ENCODE measurements around the gene MYO1D. TPM values are rescaled to one million over a fixed set of nuclear protein-coding genes. Genes with fewer than 3 reads are reported as not detected.
A peak's percentile ranks its signal among the peaks of the same experiment; 100 is the strongest.

MYO1D gene
- total RNA-seq, 1 donor from 2014 or later, result 12.9 TPM

DNA sequence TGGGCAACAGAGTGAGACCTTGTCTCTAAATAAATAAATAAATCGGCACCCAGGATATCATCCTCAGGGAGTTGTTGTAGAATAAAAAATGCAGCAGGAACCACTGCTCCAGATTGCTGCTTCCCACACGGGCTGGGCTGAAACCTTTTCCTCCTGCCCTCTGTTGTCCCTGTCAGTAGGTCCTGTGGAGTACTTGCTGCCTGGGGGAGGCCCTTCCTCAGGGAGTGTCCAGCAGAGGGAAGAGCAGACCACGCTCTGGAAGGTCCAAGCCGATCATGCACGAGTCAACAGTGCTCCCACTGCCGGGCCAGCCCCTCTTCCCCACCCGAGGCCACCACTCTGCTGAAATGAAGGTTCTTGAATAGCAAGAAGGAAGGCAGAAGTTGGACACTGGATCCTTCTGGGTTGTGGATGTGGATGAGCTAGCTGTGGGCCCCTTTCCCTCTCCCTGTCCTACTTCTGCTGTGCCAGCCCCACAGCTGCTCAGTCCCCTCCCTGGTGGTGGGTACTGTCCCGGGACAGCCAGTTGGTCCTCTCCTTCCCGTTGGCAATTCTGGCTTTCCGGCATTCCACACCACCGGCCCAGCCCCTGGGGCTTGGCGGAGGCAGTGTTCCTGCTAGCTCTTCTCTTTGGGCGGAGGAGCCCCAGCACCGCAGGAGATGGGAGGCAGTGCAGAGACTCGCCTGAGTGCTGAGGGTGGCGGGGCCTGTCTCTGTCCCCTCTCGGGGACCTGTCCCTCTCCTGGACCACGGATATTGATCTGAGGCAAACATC is 379.3 kb downstream of the MYO1D start:
- Mint-ChIP-seq H3K9me3 (no peaks in the 10 kb centered on the region), H3K36me3 (ENCODE audit: low read depth) (peaks cover 2% of the 10 kb centered on the region), H3K4me3 (no peak overlapping the region), H3K4me1 (peaks cover 17% of the 10 kb centered on the region), H3K27ac (no peak overlapping the region), H3K27me3 (no peaks in the 10 kb centered on the region)
- intact Hi-C loops (cut with micrococcal nuclease), result no loop called here
- peak; percentile 52 for DNase-seq

DNA sequence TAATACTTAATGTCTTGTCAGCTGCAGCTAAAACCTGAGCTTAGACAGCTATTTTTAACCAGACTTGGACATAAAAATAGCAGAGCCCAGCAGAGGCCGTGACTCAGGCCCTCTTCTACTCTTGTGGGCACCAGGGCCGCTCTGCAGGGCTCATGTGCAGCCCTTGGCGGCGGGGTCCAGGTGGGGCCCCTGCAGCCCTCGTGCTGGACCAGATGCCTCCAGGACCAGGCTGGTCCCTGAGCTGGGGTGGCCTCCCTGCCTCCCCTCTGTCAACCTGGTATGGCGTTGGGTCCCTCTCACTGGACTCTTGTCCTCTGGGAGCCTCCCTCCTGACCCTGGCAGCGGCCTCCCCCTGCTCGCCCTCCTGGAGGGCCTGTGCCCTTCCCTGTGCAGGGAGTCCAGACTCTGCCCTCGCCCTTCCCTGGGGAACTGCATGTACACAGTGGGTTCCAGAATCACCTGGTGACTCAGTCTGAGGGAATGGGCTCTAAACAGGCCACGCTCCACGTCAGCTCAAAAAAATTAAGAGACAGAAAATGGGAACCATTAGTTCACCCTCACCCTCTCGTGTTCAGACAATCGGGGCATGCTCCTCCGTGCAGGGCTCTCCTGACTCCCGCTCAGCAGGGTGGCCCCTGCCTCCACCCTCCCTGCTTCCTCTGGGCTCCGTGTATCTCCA is 380.4 kb downstream of the MYO1D start:
- no peaks in the 10 kb centered on the region for H3K27me3 Mint-ChIP-seq
- H3K36me3 Mint-ChIP-seq (ENCODE audit: low read depth), result peaks cover 3% of the 10 kb centered on the region
- H3K9me3 Mint-ChIP-seq, result no peaks in the 10 kb centered on the region
- peak; percentile 53 for DNase-seq
- H3K4me1 Mint-ChIP-seq, result peaks cover 19% of the 10 kb centered on the region
- H3K27ac Mint-ChIP-seq, result no peak overlapping the region
- intact Hi-C loops (cut with micrococcal nuclease), result no loop called here
- H3K4me3 Mint-ChIP-seq, result no peak overlapping the region

DNA sequence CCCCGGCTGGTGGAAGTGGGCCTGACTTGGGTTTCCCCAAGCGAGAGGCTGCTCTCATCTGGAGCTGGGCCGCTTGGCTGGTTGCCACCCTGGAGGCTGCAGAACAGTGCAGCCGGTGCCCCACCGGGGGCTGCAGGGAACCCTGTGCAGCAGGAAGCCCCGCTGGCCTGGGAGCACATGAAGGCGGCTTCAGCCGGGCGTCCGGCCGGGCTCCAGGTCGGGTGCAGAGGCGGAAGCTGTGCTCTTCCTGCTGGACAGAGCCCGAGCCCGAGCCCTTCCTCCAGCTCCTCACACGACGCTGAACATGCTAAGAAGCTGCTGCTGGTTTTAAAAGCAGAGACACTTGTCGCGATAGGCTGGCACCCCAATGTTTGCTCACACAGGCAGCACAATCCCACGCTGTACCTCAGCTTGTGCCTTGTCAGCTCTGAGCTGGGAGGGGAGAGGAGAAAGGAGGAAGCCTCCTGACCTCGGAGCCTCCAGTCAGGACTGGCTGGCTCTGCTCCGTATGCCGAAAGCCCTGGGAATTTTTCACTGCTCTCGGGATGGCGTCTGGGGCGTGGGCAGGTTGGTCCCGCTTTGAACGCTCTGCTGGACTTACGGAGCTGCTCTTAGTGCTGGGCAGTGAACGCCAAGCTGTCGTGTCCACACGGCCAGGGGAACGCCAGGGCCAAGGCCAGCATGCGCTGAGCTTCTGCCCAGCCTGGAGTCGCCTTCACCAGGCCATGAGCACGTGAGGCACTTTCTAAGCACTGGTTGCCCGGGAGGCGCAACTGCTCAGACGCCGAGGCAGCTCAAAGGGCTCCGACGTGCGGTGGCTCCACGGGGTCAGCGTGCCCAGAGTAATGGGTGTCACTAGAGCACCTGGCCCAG is 381.3 kb downstream of the MYO1D start:
- H3K36me3 Mint-ChIP-seq (ENCODE audit: low read depth), result peaks cover 3% of the 10 kb centered on the region
- no peaks in the 10 kb centered on the region for H3K27me3 Mint-ChIP-seq
- H3K4me3 Mint-ChIP-seq, result no peak overlapping the region
- no peak overlapping the region for H3K27ac Mint-ChIP-seq
- peaks cover 23% of the 10 kb centered on the region for H3K4me1 Mint-ChIP-seq
- H3K9me3 Mint-ChIP-seq, result no peaks in the 10 kb centered on the region
- peak; percentile 54 for DNase-seq
- intact Hi-C loops (cut with micrococcal nuclease), result no loop called here

DNA sequence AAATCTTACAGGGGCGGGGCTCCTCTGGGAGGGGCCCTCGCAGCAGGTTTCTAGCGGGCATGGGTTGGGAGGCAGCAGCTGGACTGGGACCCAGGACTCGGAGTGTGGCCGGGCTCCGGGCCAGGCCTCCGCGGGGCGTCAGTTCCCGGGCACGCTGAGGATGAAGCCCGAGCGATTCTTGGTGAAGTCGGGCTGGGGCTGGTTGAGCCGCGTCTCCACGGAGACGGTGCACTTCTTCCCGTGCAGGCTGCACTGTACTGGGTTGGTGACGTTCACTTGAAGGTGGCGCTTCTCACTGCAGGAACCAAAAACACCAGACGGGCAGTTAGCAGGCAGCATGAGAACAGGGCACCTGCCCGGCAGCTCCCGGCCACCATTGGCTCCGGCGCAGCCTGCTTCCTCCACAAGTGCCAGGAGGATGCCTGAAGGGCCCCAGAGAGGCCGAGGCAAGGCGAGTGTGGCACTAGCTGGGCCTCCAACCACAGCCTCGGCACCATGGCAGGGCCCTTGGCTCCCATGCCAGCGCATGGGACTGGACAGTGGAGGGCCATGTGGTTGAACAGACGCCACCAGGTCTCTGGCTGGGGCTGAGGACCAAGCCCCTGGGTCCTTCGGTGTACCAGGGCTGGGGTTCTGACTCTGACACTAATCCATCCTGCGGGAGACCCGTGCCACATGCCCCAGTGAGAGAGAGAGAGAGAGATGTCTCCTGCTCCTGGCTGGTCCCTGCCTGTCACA is 382.1 kb downstream of the MYO1D start:
- no peak overlapping the region for H3K4me3 Mint-ChIP-seq
- peaks cover 7% of the 10 kb centered on the region for H3K36me3 Mint-ChIP-seq (ENCODE audit: low read depth)
- H3K4me1 Mint-ChIP-seq, result peaks cover 27% of the 10 kb centered on the region
- H3K9me3 Mint-ChIP-seq, result no peaks in the 10 kb centered on the region
- intact Hi-C loops (cut with micrococcal nuclease), result no loop called here
- no peak for DNase-seq
- H3K27ac Mint-ChIP-seq, result no peak overlapping the region
- no peaks in the 10 kb centered on the region for H3K27me3 Mint-ChIP-seq

DNA sequence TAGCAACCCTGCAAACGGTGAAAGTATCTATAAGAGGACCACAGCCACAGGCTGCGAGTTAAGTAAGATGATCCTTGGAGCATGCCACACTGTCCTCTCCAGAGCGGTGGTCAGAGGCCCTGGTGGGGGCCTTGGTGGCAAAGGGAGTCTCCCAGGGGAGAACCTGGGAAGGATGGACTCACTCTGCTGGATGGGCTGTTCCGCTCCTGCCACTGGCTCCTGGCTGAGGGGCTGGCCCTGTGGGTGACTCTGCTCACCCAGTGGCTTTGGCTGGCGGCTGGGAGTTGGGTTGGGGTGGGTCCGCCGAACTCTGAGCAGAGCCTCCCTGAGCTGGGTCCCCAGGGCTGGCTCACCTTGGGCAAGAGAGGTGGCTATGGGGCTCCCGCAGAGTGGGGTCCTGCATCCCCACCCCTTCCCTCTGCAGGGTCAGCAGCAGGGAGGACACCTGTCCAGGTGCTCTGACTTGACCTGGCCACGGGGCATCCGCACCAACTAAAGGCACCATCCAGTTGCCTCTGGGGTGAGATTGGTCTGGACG is 382.9 kb downstream of the MYO1D start:
- Mint-ChIP-seq H3K27me3 (no peaks in the 10 kb centered on the region), H3K36me3 (ENCODE audit: low read depth) (peaks cover 14% of the 10 kb centered on the region), H3K4me3 (no peak overlapping the region), H3K4me1 (peaks cover 30% of the 10 kb centered on the region), H3K27ac (no peak overlapping the region), H3K9me3 (no peaks in the 10 kb centered on the region)
- intact Hi-C loops (cut with micrococcal nuclease), result no loop called here
- no peak for DNase-seq

GRCh38 chr17:32493571-32493970 is 383.4 kb downstream of the MYO1D start:
- Mint-ChIP-seq H3K4me3 (no peak overlapping the region), H3K4me1 (peaks cover 35% of the 10 kb centered on the region), H3K27ac (no peak overlapping the region), H3K27me3 (no peaks in the 10 kb centered on the region), H3K9me3 (no peaks in the 10 kb centered on the region), H3K36me3 (ENCODE audit: low read depth) (peaks cover 19% of the 10 kb centered on the region)
- intact Hi-C loops (cut with micrococcal nuclease), result no loop called here
- no peak for DNase-seq

DNA sequence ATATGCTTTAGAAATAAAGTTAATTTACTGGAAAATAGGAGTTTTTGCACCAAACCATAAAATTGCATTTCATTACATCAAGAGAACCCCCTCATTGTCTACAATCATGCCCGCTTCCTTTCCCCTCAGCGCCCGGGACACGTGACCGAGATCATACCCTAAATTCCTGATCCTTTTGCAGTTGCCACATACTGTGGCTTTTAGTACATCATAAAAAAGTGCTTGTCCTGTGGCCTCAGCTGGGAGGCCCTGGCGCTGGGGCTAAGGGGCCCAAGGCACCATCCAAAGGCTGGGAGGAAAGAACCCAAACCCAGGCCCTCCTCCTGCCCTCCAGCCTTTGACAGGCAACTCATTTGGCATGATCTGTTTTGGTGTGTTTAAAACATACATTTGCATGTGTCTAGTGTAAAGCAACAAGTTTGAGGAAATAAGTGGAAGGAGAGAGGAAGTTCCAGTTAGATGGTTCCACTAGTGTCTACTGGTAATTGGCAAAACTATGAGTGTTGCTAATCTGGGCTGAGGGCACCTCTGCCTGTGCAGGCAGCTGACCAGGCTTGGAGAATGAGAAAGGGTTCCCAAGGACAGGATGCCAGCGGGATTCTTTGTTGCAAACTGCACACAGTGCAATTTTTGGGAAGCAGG is 384.2 kb downstream of the MYO1D start:
- peaks cover 23% of the 10 kb centered on the region for H3K36me3 Mint-ChIP-seq (ENCODE audit: low read depth)
- no peaks in the 10 kb centered on the region for H3K27me3 Mint-ChIP-seq
- intact Hi-C loops (cut with micrococcal nuclease), result loop anchor here (1.0 kb wide), 1 partner anchor 59 kb away; no protein-coding TSS in a partner anchor
- no peaks in the 10 kb centered on the region for H3K9me3 Mint-ChIP-seq
- peaks cover 41% of the 10 kb centered on the region for H3K4me1 Mint-ChIP-seq
- H3K4me3 Mint-ChIP-seq, result peak overlapping the region; percentile 8
- DNase-seq, result no peak
- peak overlapping the region; percentile 55 for H3K27ac Mint-ChIP-seq

- Mint-ChIP-seq H3K9me3 (no peaks in the 10 kb centered on the region), H3K36me3 (ENCODE audit: low read depth) (peaks cover 26% of the 10 kb centered on the region), H3K4me1 (peaks cover 44% of the 10 kb centered on the region), H3K27me3 (no peaks in the 10 kb centered on the region), H3K4me3 (peak overlapping the region; percentile 51), H3K27ac (peak overlapping the region; percentile 1)
- intact Hi-C loops (cut with micrococcal nuclease), result loop anchor here (1.0 kb wide), 1 partner anchor 59 kb away; no protein-coding TSS in a partner anchor
- no peak for DNase-seq
Measured at GRCh38 chr17:32492264-32492589, 384.7 kb downstream of the MYO1D start.

DNA sequence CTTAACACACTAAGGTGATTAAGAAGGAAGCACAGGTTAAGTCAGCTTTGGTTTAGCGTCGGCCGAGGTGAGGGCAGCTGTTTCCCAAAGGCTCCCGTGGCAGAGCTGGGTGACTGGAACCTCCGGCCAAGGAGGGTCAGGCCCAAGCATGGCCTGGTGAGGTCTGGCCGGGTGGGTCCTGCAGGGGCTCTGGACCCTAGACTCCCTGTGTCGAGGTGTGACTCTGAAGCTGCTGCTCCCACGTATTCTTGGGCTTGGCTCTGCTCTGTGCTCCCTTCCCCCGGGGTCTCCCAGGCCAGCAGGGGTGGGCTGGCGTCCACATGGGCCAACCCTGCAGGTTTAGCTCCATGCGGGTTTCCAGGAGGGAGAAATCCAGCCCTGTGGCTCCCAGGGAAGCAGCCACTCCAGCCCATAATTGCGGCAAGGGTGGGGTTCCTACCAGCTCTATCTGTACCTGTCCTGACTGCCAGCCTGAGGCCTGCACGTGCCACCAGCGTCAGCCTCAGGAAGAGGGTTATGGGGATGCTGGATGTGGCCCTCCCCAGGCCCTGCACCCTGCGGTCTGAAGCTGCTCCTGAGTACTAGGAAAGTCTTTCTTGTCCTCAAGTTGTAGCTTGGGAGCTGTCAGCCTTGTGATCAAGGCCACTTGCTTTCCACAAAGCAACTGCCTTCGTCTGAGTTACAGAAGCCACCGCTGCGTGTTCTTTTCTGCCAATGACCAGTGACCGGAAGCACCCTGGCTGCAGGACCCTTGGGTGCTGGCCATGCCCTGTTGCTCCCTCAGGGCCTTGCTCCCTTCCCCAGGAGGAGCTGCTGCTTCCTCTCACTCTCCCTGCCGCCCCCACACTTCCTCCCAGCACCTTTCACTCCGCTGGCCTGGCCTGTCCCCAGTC is 385.3 kb downstream of the MYO1D start:
- intact Hi-C loops (cut with micrococcal nuclease), result loop anchor here (1.0 kb wide), 2 partner anchors 32 to 60 kb away; no protein-coding TSS in a partner anchor
- Mint-ChIP-seq H3K36me3 (ENCODE audit: low read depth) (peaks cover 26% of the 10 kb centered on the region), H3K27ac (peak overlapping the region; percentile 1), H3K27me3 (no peaks in the 10 kb centered on the region), H3K9me3 (no peaks in the 10 kb centered on the region), H3K4me3 (peak overlapping the region; percentile 51), H3K4me1 (peaks cover 44% of the 10 kb centered on the region)
- peak; percentile 74 for DNase-seq

DNA sequence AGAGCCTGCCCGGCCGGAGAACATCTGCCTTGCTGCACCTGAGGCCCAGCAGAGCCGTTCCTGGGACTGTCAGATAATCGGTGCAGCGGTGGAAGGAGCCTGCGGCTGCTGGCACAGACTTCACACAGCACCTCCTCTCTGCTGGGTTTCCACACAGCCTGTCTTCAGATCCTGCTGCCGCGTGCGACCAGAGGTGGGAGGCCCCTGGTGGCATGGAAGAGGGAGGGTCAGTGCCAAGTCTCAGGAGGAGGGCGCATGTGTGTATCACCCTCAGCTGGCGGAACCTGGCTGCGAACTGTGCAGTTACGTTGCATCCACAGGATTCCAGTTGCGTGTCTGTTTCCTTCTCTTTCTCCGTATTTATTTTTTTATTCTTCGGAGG is 386.8 kb downstream of the MYO1D start:
- intact Hi-C loops (cut with micrococcal nuclease), result no loop called here
- no peak for DNase-seq
- Mint-ChIP-seq H3K4me3 (peak overlapping the region; percentile 87), H3K9me3 (no peaks in the 10 kb centered on the region), H3K4me1 (peaks cover 44% of the 10 kb centered on the region), H3K27me3 (no peaks in the 10 kb centered on the region), H3K36me3 (ENCODE audit: low read depth) (peaks cover 26% of the 10 kb centered on the region), H3K27ac (no peak overlapping the region)

- Mint-ChIP-seq H3K4me1 (peaks cover 44% of the 10 kb centered on the region), H3K27me3 (no peaks in the 10 kb centered on the region)
Measured at GRCh38 chr17:32489320-32490100, 387.4 kb downstream of the MYO1D start.

More at GRCh38 chr17:32489320-32490100, 387.4 kb downstream of the MYO1D start:
- Mint-ChIP-seq H3K9me3 (no peaks in the 10 kb centered on the region), H3K36me3 (ENCODE audit: low read depth) (peaks cover 26% of the 10 kb centered on the region), H3K27ac (no peak overlapping the region), H3K4me3 (peak overlapping the region; percentile 87)
- intact Hi-C loops (cut with micrococcal nuclease), result no loop called here
- DNase-seq, result no peak

All from activated CD4-positive, alpha-beta T cell treated with anti-CD3 and anti-CD28 coated beads, Interleukin-2, amount 10 ng/mL, durations not matched to agents 24 days and 14 days (primary cell).